GM12878 (cell line): ENCODE data around the gene TRAPPC4.

Experiments used
- CHD2 ChIP-seq: IDR thresholded peaks from 2 replicates; pipeline ENCODE4 v1.6.1; 2011; ENCODE audit warnings: low read depth, low read length, improper control_type of control experiment, borderline replicate concordance
- EP300 ChIP-seq, 2 experiments: fragments of 150-350 bp in 1 of 2; IDR thresholded peaks; 2 replicates each; pipeline ENCODE4 v1.6.1; 2011 to 2012; ENCODE audit warnings: low read depth in 2 of 2, low read length in 2 of 2, borderline replicate concordance in 1 of 2, improper control_type of control experiment in 1 of 2, inconsistent platforms in 1 of 2; ENCODE audit not compliant: control insufficient read depth in 1 of 2
- SPI1 ChIP-seq: IDR thresholded peaks from 2 replicates; pipeline ENCODE4 v1.6.1; 2011; ENCODE audit warnings: low read depth, mild to moderate bottlenecking, low read length, moderate library complexity, borderline replicate concordance; ENCODE audit not compliant: insufficient read depth
- TF ChIP-seq, protein P1 (sequence below), 3 experiments: IDR thresholded peaks in 2 of 3; conservative IDR thresholded peaks in 1 of 3; 2 replicates each; pipeline ENCODE4 v1.5.1; 2011; ENCODE audit warnings: low read depth in 3 of 3, low read length in 3 of 3, mild to moderate bottlenecking in 3 of 3, control low read depth in 2 of 3, moderate library complexity in 2 of 3, inconsistent platforms in 1 of 3, mixed read lengths in 1 of 3; ENCODE audit not compliant: control insufficient read depth in 2 of 3, insufficient read depth in 1 of 3; ENCODE audit errors: extremely low read depth in 1 of 3

DNA sequence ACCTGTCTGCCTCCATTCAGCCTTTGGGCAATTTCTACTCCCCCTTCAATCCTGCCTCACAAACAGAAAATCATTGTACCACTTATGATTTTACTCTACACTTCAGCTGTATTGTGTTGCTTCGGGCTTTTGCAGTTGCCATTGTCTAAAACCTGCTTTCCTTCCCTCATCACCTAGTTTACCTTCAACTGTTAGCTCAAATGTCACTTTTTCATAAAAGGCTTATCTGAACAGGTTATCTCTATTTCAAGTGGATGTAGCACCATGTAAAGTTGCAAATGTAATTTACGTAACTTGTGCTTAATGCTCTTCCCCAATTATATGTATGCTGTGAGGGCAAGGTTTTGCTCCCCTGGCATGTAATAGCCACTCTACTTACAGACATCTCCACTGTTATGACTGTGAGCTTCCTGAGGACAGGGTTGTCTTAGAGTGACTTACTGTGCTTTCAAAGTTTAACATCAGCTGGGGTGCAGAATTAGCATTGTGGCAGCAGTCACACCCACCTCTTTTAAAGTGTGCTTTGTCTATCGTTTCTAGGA is 5.9 kb upstream of the TRAPPC4 start:
- TF ChIP-seq EP300 (IDR thresholded peaks at IDR 0.05; ENCODE audit: borderline replicate concordance in 1 of 2, control insufficient read depth in 1 of 2, low read depth in 2 of 2, low read length in 2 of 2), result no peak
- TF ChIP-seq SPI1, result no peak
- TF ChIP-seq CHD2, result no peak
- TF ChIP-seq, protein P1, sequence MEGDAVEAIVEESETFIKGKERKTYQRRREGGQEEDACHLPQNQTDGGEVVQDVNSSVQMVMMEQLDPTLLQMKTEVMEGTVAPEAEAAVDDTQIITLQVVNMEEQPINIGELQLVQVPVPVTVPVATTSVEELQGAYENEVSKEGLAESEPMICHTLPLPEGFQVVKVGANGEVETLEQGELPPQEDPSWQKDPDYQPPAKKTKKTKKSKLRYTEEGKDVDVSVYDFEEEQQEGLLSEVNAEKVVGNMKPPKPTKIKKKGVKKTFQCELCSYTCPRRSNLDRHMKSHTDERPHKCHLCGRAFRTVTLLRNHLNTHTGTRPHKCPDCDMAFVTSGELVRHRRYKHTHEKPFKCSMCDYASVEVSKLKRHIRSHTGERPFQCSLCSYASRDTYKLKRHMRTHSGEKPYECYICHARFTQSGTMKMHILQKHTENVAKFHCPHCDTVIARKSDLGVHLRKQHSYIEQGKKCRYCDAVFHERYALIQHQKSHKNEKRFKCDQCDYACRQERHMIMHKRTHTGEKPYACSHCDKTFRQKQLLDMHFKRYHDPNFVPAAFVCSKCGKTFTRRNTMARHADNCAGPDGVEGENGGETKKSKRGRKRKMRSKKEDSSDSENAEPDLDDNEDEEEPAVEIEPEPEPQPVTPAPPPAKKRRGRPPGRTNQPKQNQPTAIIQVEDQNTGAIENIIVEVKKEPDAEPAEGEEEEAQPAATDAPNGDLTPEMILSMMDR (IDR thresholded peaks at IDR 0.05 in 2 of 3, conservative IDR thresholded peaks at IDR 0.05 in 1 of 3; ENCODE audit: control insufficient read depth in 2 of 3, extremely low read depth in 1 of 3, insufficient read depth in 1 of 3, low read depth in 3 of 3, low read length in 3 of 3), result no peak
